T-helper 1 cell treated with Interleukin-12 subunit alpha and Interleukin-12 subunit beta and Interleukin-4 antibody, amounts not matched to agents 30 ng/mL and 1 ng/mL, for 36 hours (primary cell): ENCODE data around the gene TBC1D23. TPM values are rescaled to one million over a fixed set of nuclear protein-coding genes. Genes with fewer than 3 reads are reported as not detected.
"Not testable (repeated sequence)": the region's sequence is repeated elsewhere in the genome, so short reads cannot be mapped to it uniquely, and the experiment has no call there.

ENCODE experiments used
- intact Hi-C: fragments of 100-400 bp; cut with micrococcal nuclease; formaldehyde crosslinking; loops from one replicate; pipeline ENCODE4 v1.15.1; 2024
- total RNA-seq: library from RNA; stranded (reverse); gene quantifications from 2 replicates; pipeline ENCODE4 v1.2.3, GENCODE V29; 2022

Gene TBC1D23
- total RNA-seq, 1 donor from 2014 or later, result 32.3 TPM

- intact Hi-C loops, result no loop called here
Observed at GRCh38 chr3:100256731-100257151, 4.1 kb upstream of the TBC1D23 start.

DNA sequence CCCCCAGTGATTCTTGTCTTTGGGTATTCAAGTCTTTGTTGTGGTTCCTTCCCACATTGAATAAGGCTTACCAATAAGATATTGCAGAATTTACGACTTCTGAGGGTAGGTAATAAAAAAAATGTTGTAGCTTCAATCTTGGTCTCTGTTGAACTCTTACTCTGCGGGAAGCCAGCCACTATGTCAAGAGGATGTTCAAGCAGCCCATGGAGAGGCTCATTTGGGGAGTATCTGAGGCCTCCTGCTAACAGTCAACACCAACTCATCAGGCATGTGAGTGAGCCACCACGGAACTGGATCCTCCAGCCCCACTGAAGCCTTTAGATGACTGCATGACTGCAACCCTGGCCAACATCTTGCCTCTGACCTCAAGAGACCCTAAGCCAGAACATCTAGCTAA lies 3.2 kb upstream of the TBC1D23 start:
- intact Hi-C loops, result no loop called here

DNA sequence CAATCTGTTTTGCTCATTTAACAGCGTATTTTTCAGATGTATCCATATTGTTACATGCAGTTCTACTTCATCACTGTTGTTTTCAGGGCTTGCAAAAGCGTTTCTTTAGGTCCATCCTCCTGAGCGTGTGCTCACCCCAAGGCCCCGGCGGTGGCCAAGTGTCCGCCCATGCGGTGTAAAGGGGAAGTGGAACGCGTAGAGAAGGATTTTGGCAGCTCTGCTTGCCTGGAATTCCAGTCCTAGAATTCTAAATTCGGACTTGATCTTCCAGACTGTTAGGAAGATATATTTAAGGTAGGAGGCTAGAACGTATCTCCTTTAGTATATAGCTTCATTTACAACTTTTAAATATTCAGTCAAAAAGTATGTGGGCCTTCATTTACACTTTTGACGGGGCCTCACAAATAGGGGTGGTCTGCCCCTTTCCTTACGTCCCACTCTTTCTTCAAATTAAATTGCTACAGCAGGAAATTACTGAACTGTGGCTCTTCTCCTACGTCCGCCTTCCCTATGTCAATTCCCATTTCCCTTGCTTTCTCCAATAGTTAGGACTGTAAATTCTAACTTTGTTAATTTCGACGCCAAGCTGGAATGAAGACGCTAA lies 609 bp upstream of the TBC1D23 start:
- intact Hi-C loops, result loop anchor here (1.0 to 5.0 kb wide), 17 partner anchors 50 to 1737 kb away; partner anchors contain the start of genes CLDND1, CMSS1, LNP1 and NIT2

- intact Hi-C loops, result loop anchor here (2.0 to 5.0 kb wide), 5 partner anchors 231 to 1739 kb away; partner anchors contain the start of genes CLDND1, SENP7, TMEM45A and ZBTB11
Observed at GRCh38 chr3:100261485-100261903, 702 bp downstream of the TBC1D23 start.

DNA sequence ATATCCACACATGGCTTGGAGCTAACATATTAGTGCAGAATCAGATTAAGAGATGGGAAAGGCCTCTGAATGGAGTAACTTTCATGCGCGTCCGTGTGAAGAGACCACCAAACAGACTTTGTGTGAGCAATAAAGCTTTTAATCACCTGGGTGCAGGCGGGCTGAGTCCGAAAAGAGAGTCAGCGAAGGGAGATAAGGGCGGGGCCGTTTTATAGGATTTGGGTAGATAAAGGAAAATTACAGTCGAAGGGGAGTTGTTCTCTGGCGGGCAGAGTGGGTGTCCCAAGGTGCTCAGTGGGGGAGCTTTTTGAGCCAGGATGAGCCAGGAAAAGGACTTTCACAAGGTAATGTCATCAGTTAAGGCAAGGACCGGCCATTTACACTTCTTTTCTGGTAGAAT lies 2.1 kb downstream of the TBC1D23 start:
- intact Hi-C loops, result loop anchor here (5.0 kb wide), 2 partner anchors 1249 to 1464 kb away; partner anchors contain the start of gene SENP7

DNA sequence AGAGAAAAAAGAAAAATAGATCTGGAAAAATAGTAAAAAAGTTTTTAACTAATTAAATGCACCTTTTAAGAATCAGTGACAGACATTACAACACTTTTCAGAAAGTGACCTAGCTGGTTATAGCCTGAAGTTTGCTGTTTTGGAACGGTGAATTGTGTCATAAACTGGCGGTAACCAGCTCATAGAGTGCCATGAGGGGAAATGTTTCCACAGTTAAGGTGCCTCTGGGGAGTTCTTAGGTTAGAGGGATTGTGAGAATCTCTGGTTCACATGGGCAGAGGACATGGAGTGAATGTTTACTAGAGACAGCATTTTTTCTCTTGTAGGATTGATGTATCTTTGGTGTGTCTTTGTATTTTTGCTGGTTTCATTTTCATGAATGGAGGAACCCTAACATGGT lies 2.8 kb downstream of the TBC1D23 start:
- intact Hi-C loops, result loop anchor here (5.0 kb wide), 2 partner anchors 1249 to 1464 kb away; partner anchors contain the start of gene SENP7

GRCh38 chr3:100264242-100264641 lies 3.5 kb downstream of the TBC1D23 start:
- intact Hi-C loops, result loop anchor here (5.0 kb wide), 2 partner anchors 1248 to 1463 kb away; partner anchors contain the start of gene SENP7

GRCh38 chr3:100265016-100265415 lies 4.2 kb downstream of the TBC1D23 start:
- intact Hi-C loops, result no loop called here

GRCh38 chr3:100266531-100266930 lies 5.7 kb downstream of the TBC1D23 start:
- intact Hi-C loops, result no loop called here

- intact Hi-C loops, result no loop called here
Observed at GRCh38 chr3:100268156-100268555, 7.4 kb downstream of the TBC1D23 start.

- intact Hi-C loops, result no loop called here
Observed at GRCh38 chr3:100269001-100269400, 8.2 kb downstream of the TBC1D23 start.

GRCh38 chr3:100269410-100270214 lies 8.8 kb downstream of the TBC1D23 start:
- intact Hi-C loops, result no loop called here

GRCh38 chr3:100270215-100270583 lies 9.4 kb downstream of the TBC1D23 start:
- intact Hi-C loops, result no loop called here

DNA sequence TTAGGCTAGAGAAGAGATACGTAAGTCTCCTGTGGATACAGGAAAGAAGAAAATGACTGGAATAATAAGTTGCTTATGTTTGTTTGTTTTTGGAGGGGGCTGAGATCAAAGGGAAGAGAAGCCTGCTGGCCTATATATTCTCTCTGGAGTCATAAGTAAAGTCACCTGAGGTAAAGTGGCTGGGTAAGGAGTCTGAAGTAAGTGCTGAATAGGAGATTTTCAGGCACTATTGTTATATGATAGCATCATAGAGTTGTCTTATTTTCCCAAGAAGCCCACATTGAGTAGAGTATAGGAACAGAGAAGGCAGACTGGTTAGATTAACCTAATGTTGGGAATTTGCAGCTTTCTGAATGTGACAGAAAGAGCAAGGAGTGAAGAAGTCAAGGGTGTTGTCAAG lies 10.7 kb downstream of the TBC1D23 start:
- intact Hi-C loops, result no loop called here

DNA sequence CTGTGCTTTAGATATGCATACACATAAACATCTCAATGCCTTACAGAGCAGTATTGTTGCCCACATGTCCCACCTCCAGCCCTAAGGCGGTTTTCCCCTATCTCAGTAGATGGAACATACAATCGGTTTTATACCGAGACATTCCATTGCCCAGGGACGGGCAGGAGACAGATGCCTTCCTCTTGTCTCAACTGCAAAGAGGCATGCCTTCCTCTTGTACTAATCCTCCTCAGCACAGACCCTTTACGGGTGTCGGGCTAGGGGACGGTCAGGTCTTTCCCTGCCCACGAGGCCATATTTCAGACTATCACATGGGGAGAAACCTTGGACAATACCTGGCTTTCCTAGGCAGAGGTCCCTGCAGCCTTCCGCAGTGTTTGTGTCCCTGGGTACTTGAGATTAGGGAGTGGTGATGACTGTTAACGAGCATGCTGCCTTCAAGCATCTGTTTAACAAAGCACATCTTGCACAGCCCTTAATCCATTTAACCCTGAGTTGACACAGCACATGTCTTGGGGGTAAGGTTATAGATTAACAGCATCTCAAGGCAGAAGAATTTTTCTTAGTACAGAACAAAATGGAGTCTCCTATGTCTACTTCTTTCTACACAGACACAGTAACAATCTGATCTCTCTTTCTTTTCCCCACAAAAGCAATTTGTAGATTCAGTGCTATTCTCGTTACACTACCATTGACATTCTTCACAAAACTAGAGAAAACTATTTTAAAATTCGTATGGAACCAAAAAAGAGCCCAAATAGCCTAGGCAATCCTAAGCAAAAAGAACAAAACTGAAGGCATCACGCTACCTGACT lies 12.2 kb downstream of the TBC1D23 start:
- intact Hi-C loops, result not testable (repeated sequence)

DNA sequence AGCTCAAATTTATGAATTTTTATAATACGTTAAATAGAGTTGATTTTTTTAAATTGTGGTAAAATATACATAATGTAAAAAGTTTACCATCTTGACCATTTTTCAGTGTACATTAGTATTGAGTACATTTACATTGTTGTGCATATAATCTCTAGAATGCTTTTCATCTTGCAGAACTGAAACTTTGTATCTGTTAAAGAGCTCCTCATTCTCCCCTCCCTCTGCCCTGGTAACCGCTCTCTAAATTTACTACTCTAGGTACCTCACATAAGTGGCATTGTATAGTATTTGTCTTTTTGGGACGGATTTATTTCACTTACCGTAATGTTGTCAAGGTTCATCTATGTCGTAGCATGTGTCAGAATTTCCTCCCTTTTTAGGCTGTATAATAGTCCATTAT lies 13.6 kb downstream of the TBC1D23 start:
- intact Hi-C loops, result no loop called here

- intact Hi-C loops, result no loop called here
Observed at GRCh38 chr3:100277255-100277800, 16.5 kb downstream of the TBC1D23 start.

DNA sequence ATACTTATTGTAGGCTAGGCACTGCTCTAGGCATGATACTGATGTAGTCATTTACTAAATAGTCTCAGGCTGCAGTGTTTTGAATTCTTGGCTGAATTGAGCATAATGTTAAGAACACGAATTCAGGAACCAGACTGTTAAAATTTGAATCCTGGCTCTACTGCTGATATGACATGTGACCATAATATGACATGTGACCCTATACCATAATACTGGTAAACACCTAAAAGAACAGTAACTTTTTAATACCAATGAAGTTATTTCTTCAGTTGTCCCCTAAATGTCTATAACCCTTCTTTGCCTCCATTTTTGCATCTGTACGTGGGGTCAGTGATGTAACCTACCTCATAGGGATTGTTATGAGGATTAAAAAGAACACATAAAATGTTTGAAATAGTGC lies 18.1 kb downstream of the TBC1D23 start:
- intact Hi-C loops, result no loop called here

- intact Hi-C loops, result no loop called here
Observed at GRCh38 chr3:100288288-100288894, 27.6 kb downstream of the TBC1D23 start.

GRCh38 chr3:100289339-100289738 lies 28.5 kb downstream of the TBC1D23 start:
- intact Hi-C loops, result no loop called here

GRCh38 chr3:100295089-100295488 lies 34.3 kb downstream of the TBC1D23 start:
- intact Hi-C loops, result no loop called here
